Activated CD8-positive, alpha-beta T cell treated with anti-CD3 and anti-CD28 coated beads for 36 hours (primary cell): ENCODE measurements around the gene NCBP2. TPM values are rescaled to one million over a fixed set of nuclear protein-coding genes. Genes with fewer than 3 reads are reported as not detected.

Source experiments
- ATAC-seq: fragments of 200-7000 bp; cut with Tn5 transposase; one replicate; pipeline ENCODE4 v1.10.0; 2021; ENCODE audit warnings: mild to moderate bottlenecking, moderate library complexity
- CTCF ChIA-PET: fragments of 350-600 bp; sonication (Branson Sonifier 250); formaldehyde crosslinking; loops from one replicate; lab custom pipeline; 2021; ENCODE audit warnings: antibody characterized with exemption; lab: Charles Lee
- POLR2A ChIA-PET: fragments of 350-600 bp; sonication (Branson Sonifier 250); formaldehyde crosslinking; loops from one replicate; lab custom pipeline; 2021; ENCODE audit warnings: antibody characterized with exemption; lab: Charles Lee
- DNase-seq: peaks from one replicate; pipeline ENCODE4 v3.0.0-alpha.2; 2020
- H3K27ac Mint-ChIP-seq: one replicate; pipeline ENCODE4 v1.8.0; 2021; ENCODE audit warnings: mild to moderate bottlenecking, mixed read lengths
- H3K27me3 Mint-ChIP-seq: one replicate; pipeline ENCODE4 v1.8.0; 2021; ENCODE audit warnings: mixed read lengths
- H3K36me3 Mint-ChIP-seq: one replicate; pipeline ENCODE4 v1.8.0; 2021; ENCODE audit warnings: low read depth, mixed read lengths
- H3K4me1 Mint-ChIP-seq: one replicate; pipeline ENCODE4 v1.8.0; 2021; ENCODE audit warnings: low read depth, mixed read lengths
- H3K4me3 Mint-ChIP-seq: one replicate; pipeline ENCODE4 v1.8.0; 2021; ENCODE audit warnings: mild to moderate bottlenecking, moderate library complexity, mixed read lengths
- H3K9me3 Mint-ChIP-seq: one replicate; pipeline ENCODE4 v1.8.0; 2021; ENCODE audit warnings: mixed read lengths
- intact Hi-C: fragments of 100-400 bp; cut with micrococcal nuclease; formaldehyde crosslinking; loops from one replicate; pipeline ENCODE4 v1.10.0; 2022
- total RNA-seq, 2 experiments: library from RNA; stranded (reverse); gene quantifications; one replicate each; pipeline ENCODE4 v1.2.3, GENCODE V29; 2021
- TF ChIP-seq, protein P1 (sequence below): fragments of 200-600 bp; IDR thresholded peaks from one replicate; pipeline ENCODE4 v1.8.0; 2022; ENCODE audit warnings: antibody characterized with exemption, mild to moderate bottlenecking

Gene NCBP2
- total RNA-seq, 2 experiments from 2014 or later, result 107 to 111 TPM

DNA sequence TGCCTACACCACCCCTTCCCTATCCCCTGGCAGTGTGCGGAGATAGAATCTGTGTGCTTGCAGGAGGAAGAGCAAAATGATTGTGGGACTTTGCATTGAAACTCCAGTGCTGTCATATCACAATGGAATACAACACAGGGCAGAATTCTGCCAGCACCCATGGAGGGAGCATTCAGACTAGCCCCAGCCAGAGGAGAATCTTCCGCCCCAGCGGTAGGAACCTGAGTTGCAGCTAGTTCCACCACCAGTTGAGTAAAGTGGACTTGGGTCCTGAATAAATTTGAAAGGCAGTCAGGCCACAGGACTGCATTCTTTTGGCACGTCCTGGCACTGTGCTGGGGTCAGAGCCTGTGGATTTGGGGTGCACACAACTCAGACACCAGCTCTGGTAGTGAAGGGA, 27.5 kb downstream of the NCBP2 start:
- Mint-ChIP-seq H3K27me3 (no peaks in the 10 kb centered on the region), H3K36me3 (peaks cover 29% of the 10 kb centered on the region), H3K9me3 (no peaks in the 10 kb centered on the region), H3K4me1 (no peaks in the 10 kb centered on the region), H3K27ac (no peak overlapping the region), H3K4me3 (no peak overlapping the region)
- ChIA-PET POLR2A (no interaction called here), CTCF (no interaction called here)
- TF ChIP-seq, protein P1, sequence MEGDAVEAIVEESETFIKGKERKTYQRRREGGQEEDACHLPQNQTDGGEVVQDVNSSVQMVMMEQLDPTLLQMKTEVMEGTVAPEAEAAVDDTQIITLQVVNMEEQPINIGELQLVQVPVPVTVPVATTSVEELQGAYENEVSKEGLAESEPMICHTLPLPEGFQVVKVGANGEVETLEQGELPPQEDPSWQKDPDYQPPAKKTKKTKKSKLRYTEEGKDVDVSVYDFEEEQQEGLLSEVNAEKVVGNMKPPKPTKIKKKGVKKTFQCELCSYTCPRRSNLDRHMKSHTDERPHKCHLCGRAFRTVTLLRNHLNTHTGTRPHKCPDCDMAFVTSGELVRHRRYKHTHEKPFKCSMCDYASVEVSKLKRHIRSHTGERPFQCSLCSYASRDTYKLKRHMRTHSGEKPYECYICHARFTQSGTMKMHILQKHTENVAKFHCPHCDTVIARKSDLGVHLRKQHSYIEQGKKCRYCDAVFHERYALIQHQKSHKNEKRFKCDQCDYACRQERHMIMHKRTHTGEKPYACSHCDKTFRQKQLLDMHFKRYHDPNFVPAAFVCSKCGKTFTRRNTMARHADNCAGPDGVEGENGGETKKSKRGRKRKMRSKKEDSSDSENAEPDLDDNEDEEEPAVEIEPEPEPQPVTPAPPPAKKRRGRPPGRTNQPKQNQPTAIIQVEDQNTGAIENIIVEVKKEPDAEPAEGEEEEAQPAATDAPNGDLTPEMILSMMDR, result no peak
- intact Hi-C loops, result no loop called here
- no peak for DNase-seq
- ATAC-seq, result no peak

DNA sequence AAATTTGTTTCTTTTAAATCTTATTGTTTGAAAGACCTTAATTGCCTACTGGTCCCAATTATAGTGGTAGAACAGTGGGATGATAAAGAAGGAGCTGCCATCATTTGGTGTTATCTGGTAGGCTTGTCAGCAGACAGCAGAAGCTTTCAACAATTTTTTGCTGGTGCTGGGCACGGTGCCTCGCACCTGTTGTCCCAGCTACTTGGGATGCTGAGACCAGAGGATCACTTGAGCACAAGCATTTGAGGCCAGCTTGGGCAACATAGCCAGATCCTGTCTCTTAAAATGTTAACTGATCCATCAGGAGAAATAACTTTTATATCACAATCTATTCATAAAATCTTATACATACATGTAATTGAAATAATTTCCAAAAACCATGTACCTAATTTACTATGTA, 38.6 kb downstream of the NCBP2 start:
- H3K4me3 Mint-ChIP-seq, result no peak overlapping the region
- H3K4me1 Mint-ChIP-seq, result no peaks in the 10 kb centered on the region
- intact Hi-C loops, result no loop called here
- CTCF ChIA-PET, result no interaction called here
- POLR2A ChIA-PET, result no interaction called here
- DNase-seq, result no peak
- peaks cover 35% of the 10 kb centered on the region for H3K36me3 Mint-ChIP-seq
- no peaks in the 10 kb centered on the region for H3K27me3 Mint-ChIP-seq
- no peak for ATAC-seq
- H3K27ac Mint-ChIP-seq, result no peak overlapping the region
- H3K9me3 Mint-ChIP-seq, result no peaks in the 10 kb centered on the region
- TF ChIP-seq, protein P1, result no peak

DNA sequence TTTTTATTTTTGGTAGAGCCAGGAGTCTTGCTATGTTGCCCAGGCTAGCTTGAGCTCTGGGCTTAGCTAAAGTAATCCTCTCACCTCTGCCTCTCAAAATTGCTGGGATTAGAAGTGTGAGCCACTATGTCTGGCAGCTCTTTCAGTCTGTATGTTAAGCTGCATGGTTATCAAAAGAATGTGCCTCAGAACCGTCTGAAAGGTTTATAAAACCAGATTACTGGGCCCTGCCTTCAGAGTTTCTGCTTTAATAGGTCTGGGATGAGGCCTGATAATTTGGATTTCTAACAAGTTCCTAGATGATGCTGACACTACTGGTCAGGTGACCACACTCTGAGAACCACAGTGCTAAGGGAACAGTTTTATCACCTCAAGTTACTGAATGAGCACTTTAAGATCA, 40.0 kb downstream of the NCBP2 start:
- no peak for DNase-seq
- CTCF ChIA-PET, result interaction anchor here (0.8 kb wide), 1 partner anchor 65 kb away, joined by 3 read pairs; no protein-coding TSS in a partner anchor
- POLR2A ChIA-PET, result no interaction called here

DNA sequence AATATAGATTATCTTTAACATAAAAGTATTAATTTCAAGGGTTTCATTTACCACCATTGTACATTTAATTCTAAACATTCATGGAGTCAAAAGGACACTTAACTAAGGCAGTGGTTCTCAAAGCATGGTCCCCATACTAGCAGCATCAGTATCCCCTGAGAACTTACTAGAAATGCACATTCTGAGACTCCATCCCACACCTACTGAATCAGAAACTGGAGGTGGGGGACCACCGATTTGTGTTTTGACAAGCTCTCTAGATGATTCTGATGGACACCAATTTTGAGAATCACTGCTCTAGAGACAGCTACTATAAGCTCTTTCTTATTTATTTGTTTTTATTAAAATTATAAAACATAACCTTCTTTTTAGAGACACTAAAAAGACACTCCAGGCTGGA, 40.6 kb downstream of the NCBP2 start:
- peaks cover under 1% of the 10 kb centered on the region for H3K4me1 Mint-ChIP-seq
- POLR2A ChIA-PET, result no interaction called here
- DNase-seq, result no peak
- no peak overlapping the region for H3K4me3 Mint-ChIP-seq
- peaks cover 30% of the 10 kb centered on the region for H3K36me3 Mint-ChIP-seq
- no peak for ATAC-seq
- H3K27ac Mint-ChIP-seq, result no peak overlapping the region
- H3K27me3 Mint-ChIP-seq, result no peaks in the 10 kb centered on the region
- TF ChIP-seq, protein P1, result no peak
- intact Hi-C loops, result no loop called here
- H3K9me3 Mint-ChIP-seq, result no peaks in the 10 kb centered on the region
- CTCF ChIA-PET, result no interaction called here

More for the DNA sequence above, 40.0 kb downstream of the NCBP2 start:
- intact Hi-C loops, result no loop called here
- no peaks in the 10 kb centered on the region for H3K9me3 Mint-ChIP-seq
- H3K4me1 Mint-ChIP-seq, result no peaks in the 10 kb centered on the region
- TF ChIP-seq, protein P1, result no peak
- no peak overlapping the region for H3K27ac Mint-ChIP-seq
- no peak for ATAC-seq
- no peak overlapping the region for H3K4me3 Mint-ChIP-seq
- H3K27me3 Mint-ChIP-seq, result no peaks in the 10 kb centered on the region
- peaks cover 31% of the 10 kb centered on the region for H3K36me3 Mint-ChIP-seq

DNA sequence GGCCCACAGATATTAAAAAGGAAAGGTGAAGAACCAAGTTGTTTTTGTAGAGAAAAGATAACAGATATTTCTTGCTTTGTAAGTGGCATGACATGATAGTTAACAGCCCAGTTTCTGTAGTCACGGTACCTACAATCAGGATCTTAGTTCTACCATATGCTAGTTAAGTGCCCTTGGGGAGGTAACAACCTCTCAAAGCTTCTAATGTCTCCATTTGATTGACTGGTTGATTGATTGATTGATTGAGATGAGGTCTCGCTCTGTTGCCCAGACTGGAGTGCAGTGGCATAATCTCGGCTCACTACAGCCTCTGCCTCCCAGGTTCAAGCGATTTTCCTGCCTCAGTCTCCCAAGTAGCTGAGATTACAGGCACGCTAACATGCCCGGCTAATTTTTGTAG, 46.1 kb downstream of the NCBP2 start:
- intact Hi-C loops, result no loop called here
- DNase-seq, result no peak
- Mint-ChIP-seq H3K4me1 (peaks cover 2% of the 10 kb centered on the region), H3K27ac (no peak overlapping the region), H3K4me3 (no peak overlapping the region), H3K36me3 (peaks cover 7% of the 10 kb centered on the region), H3K9me3 (no peaks in the 10 kb centered on the region), H3K27me3 (no peaks in the 10 kb centered on the region)
- ChIA-PET POLR2A (no interaction called here), CTCF (no interaction called here)
- no peak for ATAC-seq
- TF ChIP-seq, protein P1, result no peak
